Measurements from ENCODE around the gene SMIM44. TPM values are rescaled to one million over a fixed set of nuclear protein-coding genes. Genes with fewer than 3 reads are reported as not detected.

Gene SMIM44
- total and polyA plus RNA-seq, 9 of the 15 experiments (the other 6 are each of a cell fraction or from before 2014, with no cell fraction given): not detected

- TF ChIP-seq FOXJ2 (tag; IDR thresholded peaks at IDR 0.05): no peak
- TF ChIP-seq, protein P1, sequence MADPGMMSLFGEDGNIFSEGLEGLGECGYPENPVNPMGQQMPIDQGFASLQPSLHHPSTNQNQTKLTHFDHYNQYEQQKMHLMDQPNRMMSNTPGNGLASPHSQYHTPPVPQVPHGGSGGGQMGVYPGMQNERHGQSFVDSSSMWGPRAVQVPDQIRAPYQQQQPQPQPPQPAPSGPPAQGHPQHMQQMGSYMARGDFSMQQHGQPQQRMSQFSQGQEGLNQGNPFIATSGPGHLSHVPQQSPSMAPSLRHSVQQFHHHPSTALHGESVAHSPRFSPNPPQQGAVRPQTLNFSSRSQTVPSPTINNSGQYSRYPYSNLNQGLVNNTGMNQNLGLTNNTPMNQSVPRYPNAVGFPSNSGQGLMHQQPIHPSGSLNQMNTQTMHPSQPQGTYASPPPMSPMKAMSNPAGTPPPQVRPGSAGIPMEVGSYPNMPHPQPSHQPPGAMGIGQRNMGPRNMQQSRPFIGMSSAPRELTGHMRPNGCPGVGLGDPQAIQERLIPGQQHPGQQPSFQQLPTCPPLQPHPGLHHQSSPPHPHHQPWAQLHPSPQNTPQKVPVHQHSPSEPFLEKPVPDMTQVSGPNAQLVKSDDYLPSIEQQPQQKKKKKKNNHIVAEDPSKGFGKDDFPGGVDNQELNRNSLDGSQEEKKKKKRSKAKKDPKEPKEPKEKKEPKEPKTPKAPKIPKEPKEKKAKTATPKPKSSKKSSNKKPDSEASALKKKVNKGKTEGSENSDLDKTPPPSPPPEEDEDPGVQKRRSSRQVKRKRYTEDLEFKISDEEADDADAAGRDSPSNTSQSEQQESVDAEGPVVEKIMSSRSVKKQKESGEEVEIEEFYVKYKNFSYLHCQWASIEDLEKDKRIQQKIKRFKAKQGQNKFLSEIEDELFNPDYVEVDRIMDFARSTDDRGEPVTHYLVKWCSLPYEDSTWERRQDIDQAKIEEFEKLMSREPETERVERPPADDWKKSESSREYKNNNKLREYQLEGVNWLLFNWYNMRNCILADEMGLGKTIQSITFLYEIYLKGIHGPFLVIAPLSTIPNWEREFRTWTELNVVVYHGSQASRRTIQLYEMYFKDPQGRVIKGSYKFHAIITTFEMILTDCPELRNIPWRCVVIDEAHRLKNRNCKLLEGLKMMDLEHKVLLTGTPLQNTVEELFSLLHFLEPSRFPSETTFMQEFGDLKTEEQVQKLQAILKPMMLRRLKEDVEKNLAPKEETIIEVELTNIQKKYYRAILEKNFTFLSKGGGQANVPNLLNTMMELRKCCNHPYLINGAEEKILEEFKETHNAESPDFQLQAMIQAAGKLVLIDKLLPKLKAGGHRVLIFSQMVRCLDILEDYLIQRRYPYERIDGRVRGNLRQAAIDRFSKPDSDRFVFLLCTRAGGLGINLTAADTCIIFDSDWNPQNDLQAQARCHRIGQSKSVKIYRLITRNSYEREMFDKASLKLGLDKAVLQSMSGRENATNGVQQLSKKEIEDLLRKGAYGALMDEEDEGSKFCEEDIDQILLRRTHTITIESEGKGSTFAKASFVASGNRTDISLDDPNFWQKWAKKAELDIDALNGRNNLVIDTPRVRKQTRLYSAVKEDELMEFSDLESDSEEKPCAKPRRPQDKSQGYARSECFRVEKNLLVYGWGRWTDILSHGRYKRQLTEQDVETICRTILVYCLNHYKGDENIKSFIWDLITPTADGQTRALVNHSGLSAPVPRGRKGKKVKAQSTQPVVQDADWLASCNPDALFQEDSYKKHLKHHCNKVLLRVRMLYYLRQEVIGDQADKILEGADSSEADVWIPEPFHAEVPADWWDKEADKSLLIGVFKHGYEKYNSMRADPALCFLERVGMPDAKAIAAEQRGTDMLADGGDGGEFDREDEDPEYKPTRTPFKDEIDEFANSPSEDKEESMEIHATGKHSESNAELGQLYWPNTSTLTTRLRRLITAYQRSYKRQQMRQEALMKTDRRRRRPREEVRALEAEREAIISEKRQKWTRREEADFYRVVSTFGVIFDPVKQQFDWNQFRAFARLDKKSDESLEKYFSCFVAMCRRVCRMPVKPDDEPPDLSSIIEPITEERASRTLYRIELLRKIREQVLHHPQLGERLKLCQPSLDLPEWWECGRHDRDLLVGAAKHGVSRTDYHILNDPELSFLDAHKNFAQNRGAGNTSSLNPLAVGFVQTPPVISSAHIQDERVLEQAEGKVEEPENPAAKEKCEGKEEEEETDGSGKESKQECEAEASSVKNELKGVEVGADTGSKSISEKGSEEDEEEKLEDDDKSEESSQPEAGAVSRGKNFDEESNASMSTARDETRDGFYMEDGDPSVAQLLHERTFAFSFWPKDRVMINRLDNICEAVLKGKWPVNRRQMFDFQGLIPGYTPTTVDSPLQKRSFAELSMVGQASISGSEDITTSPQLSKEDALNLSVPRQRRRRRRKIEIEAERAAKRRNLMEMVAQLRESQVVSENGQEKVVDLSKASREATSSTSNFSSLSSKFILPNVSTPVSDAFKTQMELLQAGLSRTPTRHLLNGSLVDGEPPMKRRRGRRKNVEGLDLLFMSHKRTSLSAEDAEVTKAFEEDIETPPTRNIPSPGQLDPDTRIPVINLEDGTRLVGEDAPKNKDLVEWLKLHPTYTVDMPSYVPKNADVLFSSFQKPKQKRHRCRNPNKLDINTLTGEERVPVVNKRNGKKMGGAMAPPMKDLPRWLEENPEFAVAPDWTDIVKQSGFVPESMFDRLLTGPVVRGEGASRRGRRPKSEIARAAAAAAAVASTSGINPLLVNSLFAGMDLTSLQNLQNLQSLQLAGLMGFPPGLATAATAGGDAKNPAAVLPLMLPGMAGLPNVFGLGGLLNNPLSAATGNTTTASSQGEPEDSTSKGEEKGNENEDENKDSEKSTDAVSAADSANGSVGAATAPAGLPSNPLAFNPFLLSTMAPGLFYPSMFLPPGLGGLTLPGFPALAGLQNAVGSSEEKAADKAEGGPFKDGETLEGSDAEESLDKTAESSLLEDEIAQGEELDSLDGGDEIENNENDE (IDR thresholded peaks at IDR 0.05; ENCODE audit: low read depth, low read length): no peak
- TF ChIP-seq HIVEP1 (CRISPR knock-in tag; IDR thresholded peaks at IDR 0.05): no peak
- no peak for TF ChIP-seq SMARCB1 (IDR thresholded peaks at IDR 0.05; ENCODE audit: insufficient read length, low read depth)
- TF ChIP-seq, protein P2, sequence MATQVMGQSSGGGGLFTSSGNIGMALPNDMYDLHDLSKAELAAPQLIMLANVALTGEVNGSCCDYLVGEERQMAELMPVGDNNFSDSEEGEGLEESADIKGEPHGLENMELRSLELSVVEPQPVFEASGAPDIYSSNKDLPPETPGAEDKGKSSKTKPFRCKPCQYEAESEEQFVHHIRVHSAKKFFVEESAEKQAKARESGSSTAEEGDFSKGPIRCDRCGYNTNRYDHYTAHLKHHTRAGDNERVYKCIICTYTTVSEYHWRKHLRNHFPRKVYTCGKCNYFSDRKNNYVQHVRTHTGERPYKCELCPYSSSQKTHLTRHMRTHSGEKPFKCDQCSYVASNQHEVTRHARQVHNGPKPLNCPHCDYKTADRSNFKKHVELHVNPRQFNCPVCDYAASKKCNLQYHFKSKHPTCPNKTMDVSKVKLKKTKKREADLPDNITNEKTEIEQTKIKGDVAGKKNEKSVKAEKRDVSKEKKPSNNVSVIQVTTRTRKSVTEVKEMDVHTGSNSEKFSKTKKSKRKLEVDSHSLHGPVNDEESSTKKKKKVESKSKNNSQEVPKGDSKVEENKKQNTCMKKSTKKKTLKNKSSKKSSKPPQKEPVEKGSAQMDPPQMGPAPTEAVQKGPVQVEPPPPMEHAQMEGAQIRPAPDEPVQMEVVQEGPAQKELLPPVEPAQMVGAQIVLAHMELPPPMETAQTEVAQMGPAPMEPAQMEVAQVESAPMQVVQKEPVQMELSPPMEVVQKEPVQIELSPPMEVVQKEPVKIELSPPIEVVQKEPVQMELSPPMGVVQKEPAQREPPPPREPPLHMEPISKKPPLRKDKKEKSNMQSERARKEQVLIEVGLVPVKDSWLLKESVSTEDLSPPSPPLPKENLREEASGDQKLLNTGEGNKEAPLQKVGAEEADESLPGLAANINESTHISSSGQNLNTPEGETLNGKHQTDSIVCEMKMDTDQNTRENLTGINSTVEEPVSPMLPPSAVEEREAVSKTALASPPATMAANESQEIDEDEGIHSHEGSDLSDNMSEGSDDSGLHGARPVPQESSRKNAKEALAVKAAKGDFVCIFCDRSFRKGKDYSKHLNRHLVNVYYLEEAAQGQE (IDR thresholded peaks at IDR 0.05; ENCODE audit: borderline replicate concordance): peak; percentile 85
- TF ChIP-seq, protein P2 (CRISPR knock-in tag; IDR thresholded peaks at IDR 0.05; ENCODE audit: low read depth): no peak
- TF ChIP-seq RCOR1 (IDR thresholded peaks at IDR 0.05; ENCODE audit: borderline replicate concordance in 1 of 2, low read depth in 2 of 2, low read length in 2 of 2): no peak
- TF ChIP-seq, protein P3, sequence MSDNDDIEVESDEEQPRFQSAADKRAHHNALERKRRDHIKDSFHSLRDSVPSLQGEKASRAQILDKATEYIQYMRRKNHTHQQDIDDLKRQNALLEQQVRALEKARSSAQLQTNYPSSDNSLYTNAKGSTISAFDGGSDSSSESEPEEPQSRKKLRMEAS (CRISPR knock-in tag; IDR thresholded peaks at IDR 0.05): peak; percentile 96
These were observed 17.3 kb upstream of the SMIM44 start, which contains the start of gene DOHH (continued) for GRCh38 chr19:3500429-3501101.

All from K562 (cell line).